Activated naive CD8-positive, alpha-beta T cell treated with anti-CD3 and anti-CD28 coated beads for 36 hours (primary cell): ENCODE data around the gene ARFGAP1. TPM values are rescaled to one million over a fixed set of nuclear protein-coding genes. Genes with fewer than 3 reads are reported as not detected.

Source experiments
- DNase-seq: peaks from one replicate; pipeline ENCODE4 v3.0.0; 2021
- H3K27ac Mint-ChIP-seq: one replicate; pipeline ENCODE4 v1.8.0; 2022; ENCODE audit warnings: mild to moderate bottlenecking, moderate library complexity, mixed read lengths
- H3K27me3 Mint-ChIP-seq: one replicate; pipeline ENCODE4 v1.8.0; 2022; ENCODE audit warnings: mild to moderate bottlenecking, mixed read lengths
- H3K36me3 Mint-ChIP-seq: one replicate; pipeline ENCODE4 v1.8.0; 2021; ENCODE audit warnings: mild to moderate bottlenecking, mixed read lengths
- H3K4me1 Mint-ChIP-seq: one replicate; pipeline ENCODE4 v1.8.0; 2021; ENCODE audit warnings: mixed read lengths
- H3K4me3 Mint-ChIP-seq: one replicate; pipeline ENCODE4 v1.8.0; 2022; ENCODE audit warnings: mild to moderate bottlenecking, moderate library complexity, mixed read lengths
- H3K9me3 Mint-ChIP-seq: one replicate; pipeline ENCODE4 v1.8.0; 2022; ENCODE audit warnings: mixed read lengths
- total RNA-seq, 2 experiments: library from RNA; stranded (reverse); gene quantifications; one replicate each; pipeline ENCODE4 v1.2.3, GENCODE V29; 2021

Gene ARFGAP1
- total RNA-seq, 2 experiments from 2014 or later = 62.5 to 66.6 TPM

DNA sequence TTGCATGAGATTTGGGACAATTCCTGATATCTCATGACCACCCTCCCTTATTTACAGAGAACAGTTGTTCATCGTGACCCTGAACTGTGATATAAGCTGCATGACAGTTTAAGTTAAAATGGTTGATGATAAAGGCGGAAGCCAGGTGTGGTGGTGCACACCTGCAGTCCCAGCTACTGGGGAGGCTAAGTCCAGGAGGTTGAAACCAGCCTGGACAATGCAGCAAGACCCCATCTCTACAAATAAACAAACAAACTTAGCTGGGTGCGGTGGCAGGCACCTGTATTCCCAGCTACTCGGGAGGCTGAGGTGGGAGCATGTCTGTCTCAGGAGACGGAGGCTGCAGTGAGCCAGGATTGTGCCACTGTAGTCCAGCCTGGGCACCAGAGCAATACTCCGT is 44.4 kb downstream of the ARFGAP1 start:
- no peaks in the 10 kb centered on the region for H3K27me3 Mint-ChIP-seq
- no peak for DNase-seq
- H3K4me1 Mint-ChIP-seq = no peaks in the 10 kb centered on the region
- H3K4me3 Mint-ChIP-seq = no peak overlapping the region
- no peaks in the 10 kb centered on the region for H3K9me3 Mint-ChIP-seq
- H3K36me3 Mint-ChIP-seq = no peaks in the 10 kb centered on the region
- no peak overlapping the region for H3K27ac Mint-ChIP-seq

DNA sequence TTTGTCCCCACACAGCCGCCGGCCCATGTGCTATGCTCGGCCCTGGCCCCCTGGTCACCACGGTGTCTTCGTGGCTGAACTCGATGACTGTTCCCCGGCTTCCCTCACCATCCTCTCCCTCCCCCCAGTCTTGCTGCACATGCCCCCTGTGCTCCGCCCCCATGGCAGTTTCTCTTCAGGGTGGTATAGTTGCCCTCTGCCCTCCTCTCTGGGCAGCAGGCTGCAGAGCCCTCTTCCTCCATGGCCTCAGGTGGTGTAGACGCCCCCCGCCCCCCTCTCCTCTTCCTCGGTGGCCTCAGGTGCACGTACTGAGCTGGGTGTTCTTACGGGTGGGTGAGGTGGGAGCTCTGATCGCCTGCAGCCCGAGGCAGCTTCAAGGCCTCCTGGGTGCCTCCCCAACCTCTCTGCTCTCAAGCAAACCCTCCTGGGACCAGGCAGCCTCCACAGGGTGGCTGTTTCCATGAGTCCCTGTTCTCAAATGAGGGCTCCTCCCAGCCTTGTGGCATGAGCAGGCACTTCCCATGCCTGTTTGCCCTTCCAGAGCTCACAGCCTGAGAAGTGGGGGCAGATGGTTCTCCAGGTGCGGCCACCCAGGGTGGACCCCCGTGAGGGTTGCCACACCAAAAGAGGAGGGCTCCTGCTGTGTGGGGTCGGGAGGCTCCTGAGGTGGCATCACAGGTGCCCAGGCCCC is 45.1 kb downstream of the ARFGAP1 start:
- Mint-ChIP-seq H3K36me3 (no peaks in the 10 kb centered on the region), H3K27ac (no peak overlapping the region), H3K27me3 (no peaks in the 10 kb centered on the region), H3K4me3 (no peak overlapping the region), H3K4me1 (no peaks in the 10 kb centered on the region), H3K9me3 (no peaks in the 10 kb centered on the region)
- DNase-seq = no peak

DNA sequence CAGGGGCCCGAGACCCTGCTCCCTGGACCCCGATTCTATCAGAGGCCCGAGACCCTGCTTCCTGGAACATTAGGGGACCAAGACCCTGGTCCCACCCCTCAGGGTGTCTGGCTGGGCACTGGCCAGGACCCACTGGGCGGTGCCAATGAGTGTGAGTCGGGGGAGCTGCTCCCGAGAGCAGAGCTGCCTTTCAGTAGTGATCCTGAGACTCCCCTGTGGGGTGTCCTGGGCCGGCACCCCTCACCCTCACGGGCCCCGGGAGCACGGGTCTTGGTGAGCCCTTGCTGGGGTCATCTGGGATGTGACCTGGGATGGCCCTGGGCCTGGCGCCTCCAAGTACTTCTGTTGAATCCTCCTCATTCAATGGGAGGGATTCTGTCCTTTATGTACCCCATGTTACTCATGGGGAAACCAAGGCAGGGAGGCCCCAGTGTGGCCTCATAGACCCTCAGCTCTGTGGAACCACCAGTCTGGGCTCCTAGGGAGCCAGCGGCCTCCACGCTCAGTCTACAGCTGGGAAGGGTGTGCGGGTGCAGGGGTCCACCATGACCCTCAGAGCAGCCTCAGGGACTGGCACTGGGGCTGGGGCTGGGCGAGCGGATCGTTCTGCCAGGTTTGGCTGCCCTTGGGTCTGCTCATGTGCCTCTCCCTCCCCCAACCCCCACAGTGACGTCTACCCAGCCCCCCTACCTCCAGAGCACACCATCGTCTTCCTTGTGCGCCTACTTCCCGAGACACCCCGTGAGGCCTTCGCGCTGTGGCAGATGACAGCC is 46.0 kb downstream of the ARFGAP1 start:
- H3K36me3 Mint-ChIP-seq = no peaks in the 10 kb centered on the region
- H3K4me3 Mint-ChIP-seq = no peak overlapping the region
- H3K9me3 Mint-ChIP-seq = no peaks in the 10 kb centered on the region
- no peaks in the 10 kb centered on the region for H3K4me1 Mint-ChIP-seq
- H3K27ac Mint-ChIP-seq = no peak overlapping the region
- no peak for DNase-seq
- H3K27me3 Mint-ChIP-seq = peaks cover 4% of the 10 kb centered on the region

DNA sequence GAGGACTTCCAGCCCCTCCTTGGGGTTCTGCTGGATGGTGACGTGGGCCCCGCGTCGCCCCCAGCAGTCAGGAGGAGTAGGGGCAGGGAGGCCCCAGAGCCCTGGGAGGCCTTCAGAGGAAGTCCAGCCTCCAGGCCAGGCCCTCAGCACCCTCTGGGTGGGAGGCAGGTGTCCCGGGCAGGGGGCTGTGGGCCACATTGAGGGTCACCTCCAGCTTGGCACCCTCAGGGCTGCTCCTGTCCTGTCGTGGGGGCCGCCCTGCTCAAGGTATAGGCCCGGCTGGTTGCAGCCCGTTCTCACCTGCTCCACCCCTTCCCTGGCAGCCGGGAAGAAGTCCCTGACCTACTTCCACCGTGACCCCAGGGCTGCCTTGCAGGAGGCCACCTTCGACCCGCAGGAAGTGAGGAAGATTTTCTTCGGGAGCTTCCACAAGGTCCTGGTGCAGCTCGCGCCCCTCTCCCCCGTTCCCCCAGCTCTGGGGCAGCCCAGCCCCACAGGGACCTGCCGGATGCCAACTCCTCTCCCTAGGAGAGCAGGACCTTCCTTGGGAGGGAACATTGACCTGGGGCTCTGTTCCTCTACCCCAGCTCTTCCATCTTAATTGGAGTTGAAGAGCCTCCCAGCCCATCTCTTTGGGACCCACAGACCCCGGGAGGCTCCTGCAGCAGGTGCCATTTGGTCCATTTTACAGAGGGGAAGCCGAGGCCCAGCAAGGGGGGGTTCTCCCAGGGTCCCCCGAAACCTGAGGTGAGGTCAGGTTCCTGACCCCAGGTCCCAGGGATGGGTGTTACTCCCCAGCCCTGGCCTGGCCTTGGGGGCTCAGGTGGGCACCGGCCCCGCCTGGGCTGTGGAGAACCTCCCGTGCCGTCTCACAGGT is 46.8 kb downstream of the ARFGAP1 start:
- DNase-seq = no peak
- Mint-ChIP-seq H3K36me3 (no peaks in the 10 kb centered on the region), H3K4me3 (no peak overlapping the region), H3K9me3 (no peaks in the 10 kb centered on the region), H3K27me3 (peaks cover 4% of the 10 kb centered on the region), H3K4me1 (no peaks in the 10 kb centered on the region), H3K27ac (no peak overlapping the region)

DNA sequence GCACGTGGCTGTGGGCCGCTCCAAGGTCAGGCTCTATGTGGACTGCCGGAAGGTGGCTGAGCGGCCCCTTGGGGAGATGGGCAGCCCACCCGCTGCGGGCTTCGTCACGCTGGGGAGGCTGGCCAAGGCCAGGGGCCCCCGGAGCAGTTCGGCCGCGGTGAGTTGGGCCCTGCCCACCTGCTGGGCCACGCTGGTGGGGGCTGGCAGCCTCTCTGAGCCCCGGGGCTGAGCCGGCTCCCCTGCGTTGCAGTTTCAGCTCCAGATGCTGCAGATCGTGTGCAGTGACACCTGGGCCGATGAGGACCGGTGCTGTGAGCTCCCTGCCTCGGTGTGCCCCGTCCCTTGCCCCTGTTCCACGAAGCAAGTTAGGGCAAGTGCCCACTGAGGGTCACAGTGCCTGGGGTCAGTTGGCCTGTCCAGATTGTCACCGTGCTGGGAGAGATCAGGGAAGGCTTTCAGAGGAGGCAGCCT is 47.5 kb downstream of the ARFGAP1 start:
- Mint-ChIP-seq H3K27ac (no peak overlapping the region), H3K4me3 (no peak overlapping the region), H3K36me3 (no peaks in the 10 kb centered on the region), H3K27me3 (peaks cover 4% of the 10 kb centered on the region), H3K9me3 (no peaks in the 10 kb centered on the region), H3K4me1 (no peaks in the 10 kb centered on the region)
- DNase-seq = no peak

DNA sequence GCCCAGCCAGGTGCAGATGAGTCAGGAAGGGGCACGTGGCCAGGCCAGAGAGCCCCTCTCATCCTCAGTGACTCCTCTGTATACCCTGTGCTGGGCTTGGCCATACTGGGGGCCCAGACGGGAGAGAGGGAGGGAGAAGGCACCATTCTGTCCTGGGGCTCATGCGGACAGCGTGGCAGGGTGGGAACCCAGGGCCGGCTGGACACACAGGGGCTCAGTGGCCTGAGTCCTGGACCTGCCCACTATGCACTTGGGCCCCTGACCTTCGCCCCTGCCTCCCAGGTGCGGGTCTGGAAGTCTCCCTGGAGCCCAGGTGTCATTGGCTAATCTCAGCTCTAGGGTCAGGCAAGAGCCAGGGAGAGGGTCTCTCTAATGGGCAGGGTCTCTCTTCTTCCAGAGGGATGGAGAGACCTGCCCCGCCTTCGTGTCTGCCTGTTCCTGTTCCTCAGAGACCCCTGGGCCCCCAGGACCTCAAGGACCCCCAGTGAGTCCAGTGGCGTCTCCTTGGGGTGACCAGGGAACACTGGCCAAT is 48.1 kb downstream of the ARFGAP1 start:
- H3K4me3 Mint-ChIP-seq = no peak overlapping the region
- H3K9me3 Mint-ChIP-seq = no peaks in the 10 kb centered on the region
- peaks cover 4% of the 10 kb centered on the region for H3K27me3 Mint-ChIP-seq
- no peak for DNase-seq
- no peaks in the 10 kb centered on the region for H3K36me3 Mint-ChIP-seq
- H3K27ac Mint-ChIP-seq = no peak overlapping the region
- no peaks in the 10 kb centered on the region for H3K4me1 Mint-ChIP-seq

DNA sequence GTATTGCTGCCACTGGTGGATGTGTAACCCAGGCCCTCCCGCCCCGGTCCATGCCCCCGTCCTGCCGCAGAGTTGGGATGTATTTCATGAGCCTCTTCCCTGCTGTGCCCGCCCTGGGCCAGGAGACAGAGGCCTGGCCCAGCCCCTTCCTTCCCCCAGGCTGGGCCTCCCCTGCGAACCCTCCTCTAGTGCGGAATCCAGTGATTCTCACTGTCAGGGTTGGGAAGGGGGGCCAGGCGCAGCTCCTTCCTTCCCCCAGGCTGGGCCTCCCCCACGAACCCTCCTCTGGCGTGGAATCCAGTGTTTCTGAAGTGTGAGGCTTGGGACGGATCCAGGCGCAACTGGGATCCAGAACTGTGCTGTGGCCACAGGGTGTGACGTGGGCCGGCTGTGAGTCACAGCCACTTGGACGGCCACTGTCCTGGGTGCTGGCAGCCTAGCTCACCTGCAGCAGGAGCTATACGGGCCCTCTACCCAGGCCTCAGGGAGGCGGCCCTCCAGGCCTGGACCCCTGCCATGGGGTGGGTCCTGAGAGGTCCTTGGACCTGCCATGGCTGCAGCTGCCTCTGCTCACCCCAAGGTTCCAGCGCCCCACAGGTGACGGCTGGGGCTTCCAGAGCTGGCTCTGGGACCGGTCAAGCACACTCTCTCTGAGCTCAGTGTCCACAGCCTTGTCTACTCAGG is 48.7 kb downstream of the ARFGAP1 start:
- Mint-ChIP-seq H3K27me3 (peaks cover 4% of the 10 kb centered on the region), H3K36me3 (no peaks in the 10 kb centered on the region), H3K4me1 (no peaks in the 10 kb centered on the region), H3K4me3 (no peak overlapping the region), H3K27ac (no peak overlapping the region), H3K9me3 (no peaks in the 10 kb centered on the region)
- no peak for DNase-seq

DNA sequence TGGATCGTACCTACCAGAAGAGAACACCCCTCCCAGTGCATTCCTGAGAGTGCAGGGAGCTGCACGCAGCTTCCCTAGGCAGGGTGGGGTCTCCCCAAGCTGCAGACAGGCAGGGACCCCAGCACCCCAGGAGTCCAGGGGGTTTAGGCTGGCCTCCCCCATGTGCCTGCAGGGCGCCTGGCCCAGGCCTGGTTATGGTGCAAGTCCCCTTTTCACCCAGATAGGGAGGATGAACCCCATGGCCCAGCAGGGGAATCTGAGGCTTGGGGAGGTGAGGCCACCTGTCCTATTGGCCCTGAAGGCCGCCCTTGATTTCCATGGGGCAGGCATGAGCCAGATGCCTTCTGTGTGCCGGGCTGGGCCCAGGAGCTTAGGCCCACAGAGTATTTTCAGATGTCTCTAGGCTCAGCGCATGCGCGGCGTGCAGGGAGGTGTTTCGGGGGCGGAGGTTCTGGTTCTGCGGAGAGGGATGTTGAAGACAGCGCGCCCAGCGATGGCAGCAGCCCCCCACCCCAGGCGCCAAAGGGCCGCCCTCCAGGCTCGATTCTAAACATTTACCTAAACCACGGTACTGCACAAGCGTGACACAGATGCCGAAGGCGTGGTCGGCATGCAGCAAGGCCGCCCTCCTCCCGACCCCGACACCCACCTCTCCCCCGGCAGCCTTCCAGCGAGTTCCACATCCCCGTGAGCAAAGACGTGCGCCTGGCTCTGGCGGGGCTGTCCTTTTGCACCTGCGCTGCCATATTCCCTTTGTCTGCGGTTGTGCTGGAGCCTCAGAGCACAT is 49.7 kb downstream of the ARFGAP1 start:
- H3K27ac Mint-ChIP-seq = no peak overlapping the region
- no peaks in the 10 kb centered on the region for H3K9me3 Mint-ChIP-seq
- no peak for DNase-seq
- H3K4me3 Mint-ChIP-seq = no peak overlapping the region
- no peaks in the 10 kb centered on the region for H3K36me3 Mint-ChIP-seq
- peaks cover 4% of the 10 kb centered on the region for H3K27me3 Mint-ChIP-seq
- no peaks in the 10 kb centered on the region for H3K4me1 Mint-ChIP-seq

DNA sequence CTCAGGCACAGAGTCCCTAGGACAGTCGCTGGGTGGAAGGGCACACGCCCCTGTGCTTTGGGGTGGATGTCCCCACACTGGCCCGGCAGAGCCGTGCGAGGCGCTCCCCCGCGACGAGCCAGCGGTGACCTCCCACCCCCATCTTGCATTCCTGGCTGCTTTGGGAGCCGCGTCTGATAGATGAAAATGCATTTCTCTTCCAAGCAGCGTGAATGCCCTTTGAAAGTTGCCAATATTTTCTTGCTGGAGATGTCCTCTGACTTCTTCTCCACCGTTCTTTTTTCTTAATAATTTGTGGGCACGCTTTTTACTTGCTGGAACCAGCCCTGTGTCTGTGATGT is 50.3 kb downstream of the ARFGAP1 start:
- no peak overlapping the region for H3K4me3 Mint-ChIP-seq
- no peak for DNase-seq

DNA sequence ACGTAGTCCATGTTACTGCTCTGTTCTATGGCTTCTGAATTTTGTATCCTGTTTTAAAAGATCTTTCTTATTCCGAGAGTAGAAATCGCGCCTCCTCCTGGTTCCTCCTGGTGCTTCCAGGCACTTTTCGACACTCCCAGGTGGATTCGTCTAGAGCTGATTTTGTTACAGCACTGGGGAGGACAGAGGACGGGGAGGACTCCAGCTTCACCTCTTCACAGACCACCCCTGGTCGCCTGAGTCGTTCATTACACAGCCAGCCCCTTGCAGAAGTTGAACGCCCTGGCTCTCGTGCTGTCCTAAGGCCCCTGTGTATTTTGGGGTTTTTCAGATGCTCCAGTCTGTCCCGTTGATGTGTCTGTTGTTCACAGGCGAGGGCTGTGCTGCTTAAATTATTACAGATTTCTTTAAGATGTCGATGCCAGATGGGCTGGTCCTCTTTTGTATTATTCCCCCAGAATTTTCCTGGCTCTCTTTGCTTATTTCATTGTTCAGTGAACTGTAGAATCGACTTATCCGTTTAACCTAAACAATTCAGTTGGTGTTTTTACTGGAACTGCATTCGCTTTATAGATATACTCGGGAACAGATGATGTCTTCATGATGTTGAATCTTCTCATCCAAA is 50.9 kb downstream of the ARFGAP1 start:
- no peaks in the 10 kb centered on the region for H3K9me3 Mint-ChIP-seq
- no peak overlapping the region for H3K4me3 Mint-ChIP-seq
- DNase-seq = no peak
- H3K27me3 Mint-ChIP-seq = peaks cover 4% of the 10 kb centered on the region
- H3K27ac Mint-ChIP-seq = no peak overlapping the region
- H3K4me1 Mint-ChIP-seq = no peaks in the 10 kb centered on the region
- no peaks in the 10 kb centered on the region for H3K36me3 Mint-ChIP-seq

More for the DNA sequence above, 50.3 kb downstream of the ARFGAP1 start:
- Mint-ChIP-seq H3K27me3 (peaks cover 4% of the 10 kb centered on the region), H3K4me1 (no peaks in the 10 kb centered on the region), H3K36me3 (no peaks in the 10 kb centered on the region), H3K9me3 (no peaks in the 10 kb centered on the region), H3K27ac (no peak overlapping the region)

DNA sequence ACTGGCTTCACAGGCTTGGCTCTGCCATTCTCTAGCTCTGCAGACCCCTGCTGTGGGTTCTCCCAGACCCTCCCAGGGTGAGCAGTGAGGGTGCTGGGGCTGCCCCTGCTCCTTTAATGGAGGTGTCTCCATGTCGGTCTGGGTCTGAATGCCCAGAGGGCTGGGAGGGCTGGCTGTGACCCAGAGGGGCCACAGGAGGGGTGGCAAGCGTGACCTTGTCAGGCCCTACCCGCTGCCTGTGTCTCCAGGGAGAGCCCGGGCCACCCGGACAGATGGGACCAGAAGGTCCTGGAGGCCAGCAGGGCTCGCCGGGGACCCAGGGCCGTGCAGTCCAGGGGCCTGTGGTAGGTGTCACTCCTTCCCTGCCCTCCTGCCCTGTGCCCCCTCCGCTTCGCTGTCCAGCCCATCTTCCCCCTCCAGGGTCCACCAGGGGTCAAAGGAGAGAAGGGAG is 52.4 kb downstream of the ARFGAP1 start:
- Mint-ChIP-seq H3K4me3 (no peak overlapping the region), H3K27ac (no peak overlapping the region), H3K36me3 (no peaks in the 10 kb centered on the region), H3K9me3 (no peaks in the 10 kb centered on the region), H3K27me3 (peaks cover 4% of the 10 kb centered on the region), H3K4me1 (no peaks in the 10 kb centered on the region)
- DNase-seq = no peak

DNA sequence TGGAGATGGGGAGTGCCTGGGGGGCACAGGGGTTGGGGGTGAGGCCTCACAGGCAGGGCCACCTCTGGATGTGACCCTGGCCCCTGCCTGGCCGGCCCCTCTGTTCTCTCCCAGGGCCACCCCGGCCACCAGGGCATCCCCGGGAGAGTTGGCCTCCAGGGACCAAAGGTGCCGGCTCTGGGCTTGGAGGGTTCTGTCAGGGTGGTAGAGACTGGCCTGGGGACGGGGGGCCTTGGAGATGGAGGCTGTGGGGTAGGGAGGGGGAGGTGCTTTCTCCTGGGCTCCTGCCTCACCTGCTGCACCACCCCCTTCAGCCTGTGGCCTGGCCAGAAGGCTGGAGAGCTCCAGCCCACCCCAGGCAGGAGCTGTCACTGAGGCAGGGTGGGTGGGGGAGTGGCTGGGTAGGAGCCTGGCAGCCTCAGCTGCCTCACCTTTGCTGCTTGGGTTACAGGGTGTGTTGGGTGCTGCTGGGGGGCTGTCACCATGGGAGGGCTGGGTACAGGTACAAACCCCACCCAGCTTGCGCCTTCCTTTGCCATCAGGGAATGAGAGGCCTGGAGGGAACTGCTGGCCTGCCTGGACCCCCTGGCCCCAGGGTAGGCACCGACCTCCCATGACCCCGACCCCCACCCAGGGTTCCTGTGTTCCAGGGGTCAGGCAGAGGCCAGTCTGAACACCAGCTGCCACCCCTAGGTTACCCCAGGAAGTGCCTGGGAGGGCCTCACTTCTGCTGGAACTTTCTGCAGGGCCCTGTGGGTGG is 53.1 kb downstream of the ARFGAP1 start:
- Mint-ChIP-seq H3K9me3 (no peaks in the 10 kb centered on the region), H3K4me1 (no peaks in the 10 kb centered on the region), H3K4me3 (no peak overlapping the region), H3K27me3 (peaks cover 4% of the 10 kb centered on the region), H3K36me3 (no peaks in the 10 kb centered on the region), H3K27ac (no peak overlapping the region)
- DNase-seq = no peak
